ENCODE measurements around the gene CREBL2.

The CREBL2 gene

DNA sequence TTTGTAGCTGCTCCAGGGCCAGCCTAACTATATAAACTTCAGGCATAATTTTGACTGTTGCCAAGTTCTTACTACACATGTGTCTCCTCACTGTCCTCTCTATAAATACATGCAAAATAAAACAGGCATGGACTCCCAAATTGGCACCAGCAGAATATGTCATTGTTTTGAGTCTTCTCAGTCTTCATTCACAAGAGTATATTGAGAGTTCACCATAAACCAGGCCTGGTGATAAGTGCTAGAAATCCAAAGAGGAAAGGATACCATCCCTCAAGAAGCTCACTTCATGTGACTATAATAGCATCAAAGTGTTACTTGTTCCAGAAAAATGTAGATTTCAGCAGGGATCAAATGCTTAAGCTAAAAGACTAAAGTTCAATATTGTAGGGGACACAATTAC is 70.6 kb downstream of the CREBL2 start:
- DNase-seq, result no peak

DNA sequence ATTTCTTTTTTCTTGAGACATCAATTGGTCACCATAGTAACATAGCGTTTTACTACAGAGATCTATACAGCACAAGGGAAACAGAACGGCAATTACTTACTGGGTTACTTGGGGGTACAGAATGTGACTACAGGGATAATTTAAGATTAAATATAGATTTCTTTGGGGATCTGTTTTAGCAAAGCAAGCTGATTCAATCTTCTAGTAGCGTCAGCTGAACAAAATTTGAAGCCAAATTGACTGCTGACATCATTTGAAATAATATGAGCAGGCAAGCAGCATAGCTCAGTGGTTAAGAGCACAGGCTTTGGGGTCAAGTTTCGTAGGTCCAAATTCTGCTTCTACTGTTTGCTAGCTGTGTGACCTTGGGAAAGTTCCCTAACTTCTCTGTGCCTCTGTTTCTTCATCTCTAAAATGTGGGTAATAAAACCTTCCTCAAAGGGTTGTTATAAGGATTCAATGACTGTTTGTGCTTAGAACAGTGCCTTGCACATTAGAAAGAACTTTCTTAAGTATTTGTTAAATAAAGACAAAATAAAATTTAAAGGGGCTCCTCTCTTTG is 71.5 kb downstream of the CREBL2 start:
- DNase-seq, result no peak

DNA sequence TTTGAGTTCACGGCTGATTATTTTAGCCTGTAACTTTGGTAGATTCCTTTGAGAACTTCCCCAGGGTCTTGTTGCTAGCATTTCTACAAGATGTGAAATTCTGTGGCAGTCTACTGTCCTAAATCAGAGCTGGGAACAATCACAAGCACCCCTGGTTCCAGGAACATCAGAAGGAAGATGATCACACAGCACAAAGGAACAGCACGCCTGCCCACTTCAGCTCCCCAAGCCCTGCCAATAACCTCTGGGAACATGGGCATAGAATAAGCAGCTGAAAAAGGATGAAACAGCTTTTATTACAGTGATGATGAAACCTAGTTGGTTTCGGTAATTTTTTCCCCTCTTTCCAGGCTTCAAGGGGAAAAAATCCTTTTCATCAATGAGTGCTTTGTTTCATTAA is 72.0 kb downstream of the CREBL2 start:
- DNase-seq, result no peak

DNA sequence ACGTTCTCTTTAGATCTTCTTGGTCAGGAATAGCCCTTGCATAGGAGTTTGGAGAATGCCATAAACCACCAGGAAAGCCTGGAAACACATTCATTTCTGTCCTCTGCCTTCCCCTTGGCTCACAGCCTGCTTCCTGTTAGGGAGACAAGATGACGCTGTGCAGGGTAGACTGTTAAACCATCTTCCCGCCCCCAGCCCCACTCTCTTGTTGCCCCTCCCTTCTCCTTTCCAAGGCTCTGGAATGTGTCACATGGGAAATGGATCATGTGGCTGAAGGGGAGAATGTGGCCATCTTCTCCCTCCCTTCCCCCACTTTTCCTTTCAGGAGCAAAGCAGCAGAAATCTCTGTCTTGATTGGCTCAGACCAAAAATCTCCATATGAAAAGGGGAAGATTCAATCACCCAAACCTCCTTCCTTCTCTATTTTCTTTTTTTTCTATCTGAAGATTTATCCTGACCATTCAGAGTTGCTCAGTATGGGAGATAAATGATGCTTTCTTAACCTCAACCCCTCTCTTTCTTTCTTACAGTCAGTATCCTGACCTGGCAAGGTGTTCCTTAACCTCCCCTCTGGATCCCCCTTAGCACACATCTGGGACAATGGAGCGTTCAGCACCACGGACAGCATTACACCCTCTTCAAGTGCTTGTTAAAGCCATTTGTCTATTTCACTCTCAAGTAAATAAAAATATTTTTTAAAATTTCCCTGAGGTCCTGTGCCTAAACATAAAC is 72.9 kb downstream of the CREBL2 start:
- peak; percentile 41 for DNase-seq

DNA sequence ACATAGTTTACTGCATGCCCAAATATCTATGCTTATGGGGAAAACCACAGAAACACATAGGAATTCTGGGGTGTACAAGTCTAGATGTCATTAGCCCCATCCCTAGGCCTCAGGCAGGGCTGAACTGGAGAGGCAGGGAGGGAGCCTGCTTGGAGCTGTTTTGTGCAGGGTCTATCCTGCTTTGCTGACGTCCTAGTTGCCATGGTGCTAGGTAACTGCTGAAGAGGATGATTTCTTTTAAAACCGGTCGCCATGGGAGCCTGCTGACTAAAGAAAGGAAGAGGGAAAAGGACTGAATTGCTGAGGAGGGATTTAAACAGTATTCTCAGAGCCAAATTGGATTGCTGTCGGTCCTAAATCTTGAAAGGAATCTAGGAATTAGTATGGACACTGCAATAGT is 73.6 kb downstream of the CREBL2 start:
- DNase-seq, result no peak

DNA sequence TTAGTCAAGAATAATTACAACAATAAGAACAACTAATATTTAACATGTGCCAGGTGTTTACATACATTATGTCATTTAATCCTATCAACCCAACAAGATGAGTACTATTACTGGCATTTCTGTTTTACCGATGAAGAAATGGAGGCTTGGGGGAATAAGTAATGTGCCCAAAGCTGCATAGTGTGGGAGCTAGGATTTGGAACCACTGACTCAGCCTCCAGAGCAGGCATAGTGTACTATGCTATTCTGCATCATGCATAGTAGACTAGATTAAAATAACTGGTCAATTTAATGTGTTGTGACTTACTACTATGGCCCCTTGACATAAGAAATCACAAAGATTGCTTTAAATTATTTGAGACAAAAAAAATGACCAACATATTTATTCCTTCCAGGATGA is 74.8 kb downstream of the CREBL2 start:
- no peak for DNase-seq

DNA sequence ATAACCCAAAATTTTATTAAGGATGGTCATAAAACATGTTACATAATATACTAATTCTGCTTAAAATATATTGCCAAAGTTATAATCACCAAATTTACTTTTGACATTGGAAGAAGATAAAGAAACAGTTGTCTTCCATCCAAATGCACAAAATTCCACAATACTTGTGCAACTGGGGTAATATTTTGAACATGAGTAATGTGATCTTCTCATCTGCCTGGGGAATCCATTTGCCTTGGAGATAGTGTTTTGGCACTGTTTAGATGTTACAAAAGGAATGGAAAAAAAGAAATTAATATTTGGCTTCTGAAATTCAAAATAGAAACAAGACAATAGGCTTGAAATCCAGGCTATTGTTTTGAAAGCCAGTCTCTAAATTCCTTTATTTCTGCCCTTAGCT is 75.2 kb downstream of the CREBL2 start:
- DNase-seq, result no peak

DNA sequence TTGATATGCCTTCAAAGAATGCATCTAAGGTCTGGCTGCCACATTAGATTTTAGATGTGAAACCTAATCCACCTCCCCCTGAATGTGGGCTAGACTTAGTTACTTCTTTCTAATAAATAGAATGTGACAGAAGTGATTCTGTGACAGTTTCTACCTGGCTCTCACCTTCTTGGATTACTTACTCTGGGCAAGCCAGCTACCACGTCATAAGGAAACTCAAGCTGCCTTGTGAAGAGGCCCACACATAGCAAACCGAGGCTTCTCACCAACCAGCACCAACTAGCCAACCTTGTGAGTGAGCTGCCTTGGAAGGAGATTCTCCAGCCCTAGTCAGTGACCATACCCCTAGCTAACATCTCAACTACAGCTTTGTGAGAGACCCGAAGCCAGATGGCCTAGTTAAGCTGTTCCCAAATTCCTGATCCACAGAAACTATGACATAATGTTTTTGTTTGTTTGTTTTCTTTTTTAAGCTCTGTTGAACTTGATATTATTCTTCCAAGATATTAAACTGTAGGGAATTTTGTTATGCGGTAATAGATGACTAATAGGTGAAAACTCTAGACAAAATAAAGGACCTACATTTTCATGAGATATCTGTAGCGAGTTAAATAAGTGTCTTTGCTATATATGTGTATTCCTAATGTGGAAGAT is 78.1 kb downstream of the CREBL2 start:
- no peak for DNase-seq

DNA sequence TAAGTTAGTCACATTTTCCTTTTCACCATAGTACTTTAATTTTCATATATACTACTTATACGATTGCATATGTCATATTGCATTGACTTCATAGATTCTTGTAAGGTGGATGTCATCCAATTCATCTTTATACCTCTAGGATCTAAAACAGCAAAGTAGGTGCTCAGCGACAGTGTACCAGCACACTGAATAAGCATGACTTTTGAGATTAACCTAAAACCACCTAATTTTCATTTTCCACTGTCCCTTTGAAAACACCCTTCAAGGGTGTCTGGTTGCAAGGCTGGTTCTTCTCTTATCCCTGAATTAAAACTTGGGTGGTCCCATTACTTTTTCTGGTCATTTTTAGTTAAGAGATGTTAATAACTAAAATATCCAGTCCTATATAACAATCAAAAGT is 79.9 kb downstream of the CREBL2 start:
- no peak for DNase-seq

DNA sequence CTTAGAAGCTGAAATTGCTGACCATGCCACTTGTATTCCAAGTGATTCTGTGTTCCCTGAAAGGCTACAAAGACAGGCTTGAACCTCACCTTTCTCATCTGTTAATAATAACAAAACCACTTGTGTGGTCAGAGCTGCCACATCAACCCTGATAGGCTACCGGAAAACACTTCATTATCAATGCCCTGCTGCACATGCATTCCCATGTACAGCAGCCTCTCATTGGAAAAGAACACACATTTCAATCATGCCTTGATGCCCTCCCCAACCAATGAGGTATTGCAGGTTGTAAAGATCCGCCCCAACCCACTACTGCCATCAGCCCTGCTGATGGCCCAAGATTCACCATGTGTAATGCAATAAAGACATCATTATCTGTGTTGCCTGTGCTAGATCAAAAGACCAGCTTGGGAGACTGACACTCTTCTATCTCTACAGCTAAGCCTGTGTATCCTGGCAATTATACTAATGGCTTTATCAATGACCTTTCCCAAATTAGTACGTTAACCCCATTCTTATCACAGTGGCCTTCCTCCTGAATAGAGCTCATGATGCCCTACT is 81.5 kb downstream of the CREBL2 start:
- DNase-seq, result no peak
